Effector memory CD8-positive, alpha-beta T cell (primary cell): ENCODE data around the gene PSMC3IP.

Source experiments
- ATAC-seq: fragments of 150-1000 bp; cut with Tn5 transposase; replicated peaks from 2 replicates; pipeline ENCODE4 v1.10.0; 2021; ENCODE audit warnings: mild to moderate bottlenecking, moderate library complexity
- DNase-seq, 3 experiments: peaks; one replicate each; pipeline ENCODE4 v3.0.0; 2021
- H3K27ac Mint-ChIP-seq, 2 donors: one replicate each; pipeline ENCODE4 v1.8.0; 2022; ENCODE audit warnings: mild to moderate bottlenecking in 2 of 2, mixed read lengths in 2 of 2, moderate library complexity in 2 of 2
- H3K27me3 Mint-ChIP-seq, 2 donors: one replicate each; pipeline ENCODE4 v1.8.0; 2022; ENCODE audit warnings: mixed read lengths in 2 of 2
- H3K36me3 Mint-ChIP-seq: one replicate; pipeline ENCODE4 v1.8.0; 2022; ENCODE audit warnings: mild to moderate bottlenecking, moderate library complexity, mixed read lengths; ENCODE audit not compliant: insufficient read depth
- H3K4me1 Mint-ChIP-seq, 2 donors: one replicate each; pipeline ENCODE4 v1.8.0; 2022; ENCODE audit warnings: low read depth in 2 of 2, mixed read lengths in 2 of 2
- H3K4me3 Mint-ChIP-seq, 2 donors: one replicate each; pipeline ENCODE4 v1.8.0; 2022; ENCODE audit warnings: mild to moderate bottlenecking in 2 of 2, mixed read lengths in 2 of 2, moderate library complexity in 2 of 2
- H3K9me3 Mint-ChIP-seq, 2 donors: one replicate each; pipeline ENCODE4 v1.8.0; 2022; ENCODE audit warnings: mixed read lengths in 2 of 2

The PSMC3IP gene

DNA sequence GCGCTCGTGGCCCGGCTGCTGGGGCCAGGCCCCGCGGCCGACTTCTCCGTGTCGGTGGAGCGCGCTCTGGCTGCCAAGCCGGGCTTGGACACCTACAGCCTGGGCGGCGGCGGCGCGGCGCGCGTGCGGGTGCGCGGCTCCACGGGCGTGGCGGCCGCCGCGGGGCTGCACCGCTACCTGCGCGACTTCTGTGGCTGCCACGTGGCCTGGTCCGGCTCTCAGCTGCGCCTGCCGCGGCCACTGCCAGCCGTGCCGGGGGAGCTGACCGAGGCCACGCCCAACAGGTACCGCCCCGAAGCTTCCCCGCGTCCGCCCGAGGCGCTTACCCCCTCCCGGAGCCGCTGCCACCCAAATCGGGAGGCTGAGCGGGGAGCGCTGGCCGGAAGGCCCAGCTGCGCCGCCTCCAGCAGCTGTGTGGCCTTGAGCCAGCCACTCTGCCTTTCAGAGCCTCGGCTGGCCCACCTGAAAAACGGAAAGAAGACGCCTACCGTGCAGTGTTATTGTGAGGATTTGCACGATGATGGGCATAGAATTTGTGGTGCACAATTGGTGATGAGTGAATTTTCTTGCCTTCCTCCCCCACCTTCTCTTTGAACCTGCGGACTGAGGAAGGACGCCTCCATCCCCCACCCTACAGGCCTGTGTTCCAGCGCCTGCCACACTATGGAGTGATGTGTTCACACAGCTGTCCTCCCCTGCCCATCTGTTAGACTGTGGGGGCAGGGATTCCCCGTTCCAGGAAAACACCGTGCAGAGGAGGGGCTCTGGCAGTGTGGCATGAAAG lies 41.0 kb downstream of the PSMC3IP start:
- H3K4me3 Mint-ChIP-seq: peak overlapping the region; percentile 79 to 83
- peaks cover 29 to 30% of the 10 kb centered on the region in 2 donors for H3K4me1 Mint-ChIP-seq
- H3K9me3 Mint-ChIP-seq: no peaks in the 10 kb centered on the region
- H3K27ac Mint-ChIP-seq: peak overlapping the region in 1 of 2 donors; percentile 35
- no peaks in the 10 kb centered on the region for H3K27me3 Mint-ChIP-seq
- ATAC-seq: peak; percentile 65
- H3K36me3 Mint-ChIP-seq: peaks cover 13% of the 10 kb centered on the region
- peak; percentile 46 to 49 (median 47) for DNase-seq

DNA sequence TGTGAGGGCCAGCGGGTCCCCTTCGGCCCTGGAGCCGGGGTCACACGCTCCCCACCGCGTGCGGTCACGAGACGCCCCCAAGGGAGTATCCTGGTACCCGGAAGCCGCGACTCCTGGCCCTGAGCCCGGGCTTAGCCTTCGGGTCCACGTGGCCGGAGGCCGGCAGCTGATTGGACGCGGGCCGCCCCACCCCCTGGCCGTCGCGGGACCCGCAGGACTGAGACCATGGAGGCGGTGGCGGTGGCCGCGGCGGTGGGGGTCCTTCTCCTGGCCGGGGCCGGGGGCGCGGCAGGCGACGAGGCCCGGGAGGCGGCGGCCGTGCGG lies 41.5 kb downstream of the PSMC3IP start, which contains the start of gene NAGLU:
Gene NAGLU (plus strand): TSS at position 194 of the 324 bp plus-strand sequence. CDS start 32 bp downstream, at position 226.
- Mint-ChIP-seq H3K36me3 (peaks cover 15% of the 10 kb centered on the region), H3K9me3 (no peaks in the 10 kb centered on the region), H3K27me3 (no peaks in the 10 kb centered on the region), H3K4me1 (peaks cover 29 to 30% of the 10 kb centered on the region in 2 donors), H3K27ac (peak within 1 kb of the TSS; percentile 35 to 85), H3K4me3 (peak within 1 kb of the TSS; percentile 79 to 83)
- DNase-seq: peak; percentile 61 to 70 (median 67)
- peak; percentile 79 for ATAC-seq

DNA sequence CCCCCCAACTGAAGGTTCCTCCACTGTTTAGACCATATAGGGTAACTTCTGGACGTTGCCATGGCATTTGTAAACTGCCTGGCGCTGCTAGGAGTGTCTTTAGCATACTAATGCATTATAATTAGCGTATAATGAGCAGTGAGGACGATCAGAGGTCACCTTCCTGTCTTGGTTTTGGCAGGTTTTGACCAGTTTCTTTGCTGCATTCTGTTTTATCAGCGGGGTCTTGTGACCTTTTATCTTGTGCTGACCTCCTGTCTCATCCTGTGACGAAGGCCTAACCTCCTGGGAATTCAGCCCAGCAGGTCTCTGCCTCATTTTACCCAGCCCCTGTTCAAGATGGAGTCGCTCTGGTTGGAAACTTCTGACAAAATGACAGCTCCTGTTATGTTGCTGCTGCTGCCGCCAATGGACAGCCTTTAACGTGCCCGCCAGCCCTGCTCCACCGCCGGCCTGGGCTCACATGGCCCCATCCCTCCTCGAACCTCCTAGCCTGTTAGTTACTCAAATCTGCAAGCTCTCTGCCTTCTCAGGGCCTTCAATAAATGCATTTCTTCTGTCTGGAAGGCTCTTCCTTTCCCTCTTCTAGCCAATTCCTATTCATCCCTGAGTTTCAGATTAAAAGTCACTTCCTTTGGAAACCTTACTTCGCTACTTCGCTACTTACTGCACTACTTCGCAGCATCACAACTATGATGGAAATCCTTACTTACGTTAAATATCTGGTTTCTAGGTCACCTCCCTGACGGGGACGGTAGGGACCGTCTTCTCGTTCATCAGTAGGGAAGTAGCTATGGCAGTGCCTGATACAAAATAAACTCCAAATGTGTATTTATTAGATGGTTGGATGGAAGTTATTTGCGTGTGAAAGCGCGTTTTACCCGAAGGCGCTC lies 42.1 kb downstream of the PSMC3IP start:
- ATAC-seq (peak; percentile 11), DNase-seq (no peak)
- H3K9me3 Mint-ChIP-seq: no peaks in the 10 kb centered on the region
- H3K27me3 Mint-ChIP-seq: no peaks in the 10 kb centered on the region
- peak overlapping the region in 1 of 2 donors; percentile 85 for H3K27ac Mint-ChIP-seq
- peaks cover 15% of the 10 kb centered on the region for H3K36me3 Mint-ChIP-seq
- H3K4me3 Mint-ChIP-seq: peak overlapping the region; percentile 79 to 83
- H3K4me1 Mint-ChIP-seq: peaks cover 29 to 32% of the 10 kb centered on the region in 2 donors

DNA sequence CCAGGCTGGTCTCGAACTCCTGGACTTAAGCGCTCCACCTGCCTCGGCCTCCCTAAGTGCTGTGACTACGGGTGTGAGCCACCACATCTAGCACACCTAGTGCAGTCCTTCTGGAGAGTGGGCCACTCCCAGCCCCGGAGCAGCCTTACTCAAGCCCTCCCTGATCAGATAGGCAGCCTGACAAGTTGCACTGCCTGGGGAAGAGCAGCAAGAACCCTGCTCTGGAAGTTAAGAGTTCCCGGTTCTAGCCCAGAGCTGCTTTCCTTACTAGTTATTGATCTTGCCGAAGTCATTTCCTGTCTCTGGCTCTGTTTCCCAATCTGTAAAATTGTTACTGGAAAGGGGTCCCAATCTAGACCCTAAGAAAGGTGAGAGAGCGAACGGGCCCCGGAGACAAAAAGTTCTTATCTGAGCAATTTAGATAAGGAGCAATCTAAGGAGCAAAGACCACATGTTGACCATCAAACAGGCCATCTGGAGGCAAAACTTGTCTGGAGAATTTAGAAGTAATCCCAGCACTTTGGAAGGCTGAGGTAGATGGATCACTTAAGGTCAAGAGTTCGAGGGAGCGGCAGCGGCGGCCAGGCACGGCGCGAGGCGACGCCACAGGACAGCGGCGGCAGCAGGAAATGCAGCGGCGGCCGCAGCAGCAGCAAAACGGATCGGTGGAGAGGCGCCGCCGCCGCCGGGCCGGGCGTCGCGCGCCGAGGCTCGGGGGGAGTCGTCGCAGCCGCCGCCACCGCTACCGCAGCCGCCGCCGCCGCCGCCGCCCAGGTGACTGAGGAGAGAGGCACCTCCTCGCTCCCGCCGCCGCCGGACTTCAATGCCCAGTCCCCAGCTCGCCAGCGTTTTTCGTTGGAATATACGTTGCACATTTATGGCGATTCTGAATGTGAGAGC lies 45.8 kb downstream of the PSMC3IP start:
- no peaks in the 10 kb centered on the region for H3K9me3 Mint-ChIP-seq
- peak; percentile 39 for ATAC-seq
- peaks cover 16% of the 10 kb centered on the region for H3K36me3 Mint-ChIP-seq
- peaks cover 37 to 40% of the 10 kb centered on the region in 2 donors for H3K4me1 Mint-ChIP-seq
- H3K4me3 Mint-ChIP-seq: peak overlapping the region; percentile 75 to 80
- DNase-seq: peak; percentile 41 to 47 (median 42)
- H3K27ac Mint-ChIP-seq: peak overlapping the region; percentile 64 to 82
- H3K27me3 Mint-ChIP-seq: no peaks in the 10 kb centered on the region

DNA sequence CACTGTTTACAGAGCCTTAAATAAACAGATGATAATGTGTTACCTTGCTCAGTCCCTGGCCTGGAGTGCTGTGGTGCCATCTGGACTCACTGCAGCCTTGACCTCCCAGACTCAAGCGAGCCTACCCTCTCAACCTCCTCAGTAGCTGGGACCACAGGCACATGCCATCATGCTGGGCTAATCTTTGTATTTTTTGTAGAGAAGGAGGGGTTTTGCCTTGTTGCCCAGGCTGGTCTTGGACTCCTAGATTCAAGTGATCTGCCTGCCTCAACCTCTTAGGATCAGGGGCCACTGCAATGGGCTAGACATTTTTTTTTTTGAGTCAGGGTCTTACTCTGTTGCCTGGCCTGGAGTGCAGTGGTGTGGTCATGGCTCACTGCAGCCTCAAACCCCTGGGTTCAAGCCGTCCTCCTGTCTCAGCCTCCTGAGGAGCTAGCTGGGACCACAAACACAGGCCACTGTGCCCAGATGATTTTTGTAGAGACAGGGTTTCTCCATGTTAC lies 46.5 kb downstream of the PSMC3IP start:
- Mint-ChIP-seq H3K4me1 (peaks cover 35 to 40% of the 10 kb centered on the region in 2 donors), H3K36me3 (peaks cover 15% of the 10 kb centered on the region), H3K4me3 (peak overlapping the region; percentile 75 to 80), H3K27me3 (no peaks in the 10 kb centered on the region), H3K27ac (peak overlapping the region; percentile 64 to 82), H3K9me3 (no peaks in the 10 kb centered on the region)
- no peak for ATAC-seq
- DNase-seq: no peak

DNA sequence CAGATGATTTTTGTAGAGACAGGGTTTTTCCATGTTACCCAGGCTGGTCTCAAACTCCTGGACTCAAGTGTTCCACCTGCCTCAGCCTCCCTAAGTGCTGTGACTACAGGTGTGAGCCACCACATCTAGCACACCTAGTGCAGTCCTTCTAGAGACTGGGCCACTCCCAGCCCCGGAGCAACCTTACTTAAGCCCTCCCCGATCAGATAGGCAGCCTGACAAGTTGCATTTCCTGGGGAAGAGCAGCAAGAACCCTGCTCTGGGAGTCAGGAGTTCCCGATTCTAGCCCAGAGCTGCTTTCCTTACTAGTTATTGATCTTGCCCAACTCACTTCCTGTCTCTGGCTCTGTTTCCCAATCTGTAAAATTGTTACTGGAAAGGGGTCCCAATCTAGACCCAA lies 48.5 kb downstream of the PSMC3IP start:
- peaks cover 32 to 41% of the 10 kb centered on the region in 2 donors for H3K4me1 Mint-ChIP-seq
- no peak for DNase-seq
- H3K27me3 Mint-ChIP-seq: peaks cover 0 to 5% of the 10 kb centered on the region in 2 donors
- H3K27ac Mint-ChIP-seq: no peak overlapping the region
- peaks cover 9% of the 10 kb centered on the region for H3K36me3 Mint-ChIP-seq
- no peak for ATAC-seq
- no peaks in the 10 kb centered on the region for H3K9me3 Mint-ChIP-seq
- peak overlapping the region; percentile 75 to 80 for H3K4me3 Mint-ChIP-seq

DNA sequence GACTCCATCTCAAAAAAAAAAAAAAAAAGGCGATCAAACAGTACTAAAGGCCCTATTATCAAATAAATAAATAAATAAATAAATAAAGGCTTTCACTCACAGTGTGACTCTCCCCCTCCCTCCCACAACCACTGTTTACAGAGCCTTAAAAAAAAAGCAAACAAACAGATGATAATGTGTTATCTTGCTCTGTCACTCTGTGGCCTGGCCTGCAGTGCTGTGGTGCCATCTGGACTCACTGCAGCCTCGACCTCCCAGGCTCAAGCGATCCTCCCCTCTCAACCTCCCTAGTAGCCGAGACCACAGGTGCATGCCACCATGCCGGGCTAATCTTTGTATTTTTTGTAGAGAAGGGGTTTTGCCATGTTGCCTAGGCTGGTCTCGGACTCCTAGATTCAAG lies 49.6 kb downstream of the PSMC3IP start:
- H3K9me3 Mint-ChIP-seq: no peaks in the 10 kb centered on the region
- ATAC-seq (no peak), DNase-seq (no peak)
- H3K36me3 Mint-ChIP-seq: peaks cover 9% of the 10 kb centered on the region
- no peak overlapping the region for H3K4me3 Mint-ChIP-seq
- peaks cover 0 to 7% of the 10 kb centered on the region in 2 donors for H3K27me3 Mint-ChIP-seq
- peaks cover 31 to 42% of the 10 kb centered on the region in 2 donors for H3K4me1 Mint-ChIP-seq
- no peak overlapping the region for H3K27ac Mint-ChIP-seq

DNA sequence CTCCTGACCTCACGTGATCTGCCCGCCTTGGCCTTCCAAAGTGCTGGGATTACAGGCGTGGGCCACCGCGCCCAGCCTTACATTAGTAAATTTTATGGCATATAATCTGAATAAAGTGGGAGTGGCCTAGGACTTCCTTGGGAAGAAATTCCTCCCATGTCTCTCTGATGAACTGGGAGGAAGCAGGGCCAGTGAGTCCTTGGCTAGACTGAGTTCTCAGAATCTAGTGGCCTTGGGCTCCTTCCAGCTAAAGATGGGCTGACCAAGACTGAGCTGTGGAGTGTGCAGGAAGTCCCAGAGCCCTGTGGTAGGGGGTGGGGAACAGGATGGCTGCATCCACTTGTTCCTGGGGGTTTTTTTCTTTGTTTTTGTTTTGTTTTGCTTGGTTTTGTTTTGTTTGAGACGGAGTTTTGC lies 51.5 kb downstream of the PSMC3IP start:
- Mint-ChIP-seq H3K4me3 (no peak overlapping the region), H3K27ac (no peak overlapping the region), H3K4me1 (peaks cover 24 to 33% of the 10 kb centered on the region in 2 donors), H3K9me3 (no peaks in the 10 kb centered on the region), H3K36me3 (peaks cover 3% of the 10 kb centered on the region), H3K27me3 (peaks cover 0 to 15% of the 10 kb centered on the region in 2 donors)
- ATAC-seq (no peak), DNase-seq (no peak)

DNA sequence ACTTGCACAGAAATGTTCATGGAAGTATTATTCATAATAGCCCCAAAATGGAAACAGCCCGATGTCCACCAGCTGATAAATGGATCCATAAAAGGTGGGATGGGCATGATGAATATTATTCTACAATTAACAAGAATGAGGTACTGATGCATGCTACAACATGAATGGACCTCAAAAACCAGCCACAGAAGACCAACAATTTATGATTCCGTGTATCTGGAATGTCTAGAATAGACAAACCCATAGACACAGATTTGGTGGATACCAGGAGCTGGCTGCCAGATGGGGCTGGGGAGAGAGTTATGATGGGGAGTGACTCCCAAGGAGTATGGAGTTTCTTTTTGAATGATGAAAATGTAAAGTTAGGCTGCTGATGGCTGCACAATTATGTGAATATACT lies 52.3 kb downstream of the PSMC3IP start:
- Mint-ChIP-seq H3K36me3 (peaks cover 3% of the 10 kb centered on the region), H3K4me1 (peaks cover 17 to 25% of the 10 kb centered on the region in 2 donors), H3K27me3 (peaks cover 0 to 20% of the 10 kb centered on the region in 2 donors), H3K9me3 (no peaks in the 10 kb centered on the region), H3K27ac (no peak overlapping the region), H3K4me3 (no peak overlapping the region)
- ATAC-seq (no peak), DNase-seq (no peak)

DNA sequence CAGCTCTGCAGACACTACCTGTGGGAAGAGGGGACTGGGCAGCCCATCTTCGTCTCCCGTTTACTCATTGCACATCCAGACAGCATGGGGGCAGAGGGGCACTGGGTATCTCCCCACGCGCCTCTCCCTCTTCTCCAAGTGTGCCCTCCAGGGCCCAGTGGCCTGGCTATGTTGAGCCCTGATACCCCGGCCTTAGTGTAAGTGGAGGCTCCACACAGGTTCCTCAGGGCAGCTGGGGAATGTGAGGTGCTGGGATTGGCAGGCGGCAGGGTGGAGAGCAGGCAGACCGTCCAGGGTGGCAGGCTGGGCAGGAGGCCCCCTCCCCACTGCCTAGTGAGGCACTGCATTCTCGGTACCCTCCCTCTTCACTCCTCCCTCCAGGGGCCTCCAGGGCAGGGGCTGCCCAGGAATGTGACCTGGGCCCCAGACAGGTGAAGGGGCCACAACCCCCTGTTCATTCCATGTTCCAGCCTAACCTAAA lies 54.7 kb downstream of the PSMC3IP start:
- no peak overlapping the region for H3K4me3 Mint-ChIP-seq
- peaks cover 0 to 20% of the 10 kb centered on the region in 2 donors for H3K27me3 Mint-ChIP-seq
- H3K27ac Mint-ChIP-seq: no peak overlapping the region
- no peaks in the 10 kb centered on the region for H3K9me3 Mint-ChIP-seq
- no peak for DNase-seq
- peaks cover 10 to 12% of the 10 kb centered on the region in 2 donors for H3K4me1 Mint-ChIP-seq
- no peaks in the 10 kb centered on the region for H3K36me3 Mint-ChIP-seq
- ATAC-seq: no peak
